Ovary (tissue), 3 donors: ENCODE results near the gene CSRP3.

Source experiments
- EP300 ChIP-seq: sonication (generic); formaldehyde crosslinking; IDR thresholded peaks from one replicate; pipeline ENCODE4 v1.6.1; 2017; ENCODE audit warnings: antibody characterized with exemption
- TF ChIP-seq, protein P1 (sequence below), 3 donors: fragments of 450-650 bp in 2 of 3; fragments of 200-600 bp in 1 of 3; IDR thresholded peaks; one replicate each; pipeline versions ENCODE4 v1.5.1 to v1.8.0; 2016 to 2022; ENCODE audit warnings: antibody characterized with exemption in 3 of 3, mild to moderate bottlenecking in 1 of 3
- donor health status: DM: no; HTN: no; CAD: no.

DNA sequence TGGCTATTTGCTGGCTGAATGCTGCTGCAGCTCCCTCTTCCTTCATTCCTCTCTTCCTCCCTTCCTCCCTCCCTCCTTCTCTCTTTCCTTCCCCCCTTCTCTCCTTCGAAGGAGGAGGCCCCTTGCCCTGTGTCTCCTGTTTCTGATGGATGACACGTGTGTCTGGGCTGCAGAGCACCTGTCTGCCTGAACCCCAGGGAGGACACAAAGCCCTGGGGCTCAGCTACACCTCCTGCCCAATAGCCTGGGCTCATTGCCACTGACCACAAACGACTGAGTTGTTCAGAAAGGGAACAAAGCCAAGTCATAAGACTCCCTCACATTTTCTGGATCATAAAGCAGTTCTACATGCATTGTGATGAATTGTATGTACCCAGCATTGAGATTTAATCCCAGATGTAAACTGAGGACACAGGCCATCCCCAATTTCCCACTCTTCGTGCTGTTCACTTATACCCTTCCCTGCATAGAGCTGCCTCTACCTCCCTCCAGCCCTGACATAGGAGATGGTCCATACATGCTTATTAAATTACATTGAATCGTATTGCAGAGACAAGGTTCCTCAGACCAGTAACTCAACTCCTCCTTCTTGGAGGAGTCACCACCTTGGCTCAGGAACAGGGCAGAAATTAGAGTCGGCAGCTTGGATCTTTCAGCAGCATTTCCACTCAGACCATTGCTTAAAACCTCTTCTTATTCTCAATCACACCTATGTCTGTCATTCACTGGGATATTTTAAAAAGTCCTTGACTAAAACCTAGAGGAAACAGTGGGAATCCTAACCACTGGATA is 1.2 kb downstream of the CSRP3 start:
- TF ChIP-seq, protein P1, sequence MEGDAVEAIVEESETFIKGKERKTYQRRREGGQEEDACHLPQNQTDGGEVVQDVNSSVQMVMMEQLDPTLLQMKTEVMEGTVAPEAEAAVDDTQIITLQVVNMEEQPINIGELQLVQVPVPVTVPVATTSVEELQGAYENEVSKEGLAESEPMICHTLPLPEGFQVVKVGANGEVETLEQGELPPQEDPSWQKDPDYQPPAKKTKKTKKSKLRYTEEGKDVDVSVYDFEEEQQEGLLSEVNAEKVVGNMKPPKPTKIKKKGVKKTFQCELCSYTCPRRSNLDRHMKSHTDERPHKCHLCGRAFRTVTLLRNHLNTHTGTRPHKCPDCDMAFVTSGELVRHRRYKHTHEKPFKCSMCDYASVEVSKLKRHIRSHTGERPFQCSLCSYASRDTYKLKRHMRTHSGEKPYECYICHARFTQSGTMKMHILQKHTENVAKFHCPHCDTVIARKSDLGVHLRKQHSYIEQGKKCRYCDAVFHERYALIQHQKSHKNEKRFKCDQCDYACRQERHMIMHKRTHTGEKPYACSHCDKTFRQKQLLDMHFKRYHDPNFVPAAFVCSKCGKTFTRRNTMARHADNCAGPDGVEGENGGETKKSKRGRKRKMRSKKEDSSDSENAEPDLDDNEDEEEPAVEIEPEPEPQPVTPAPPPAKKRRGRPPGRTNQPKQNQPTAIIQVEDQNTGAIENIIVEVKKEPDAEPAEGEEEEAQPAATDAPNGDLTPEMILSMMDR (IDR thresholded peaks at IDR 0.05), result no peak
- no peak for TF ChIP-seq EP300
